ENCODE measurements around the gene CCAR1. TPM values are rescaled to one million over a fixed set of nuclear protein-coding genes. Genes with fewer than 3 reads are reported as not detected.
"Not testable (repeated sequence)": the region's sequence is repeated elsewhere in the genome, so short reads cannot be mapped to it uniquely, and the experiment has no call there.

CCAR1 gene
- total and polyA plus RNA-seq, 10 of the 15 experiments (the other 5 are each of a cell fraction or from before 2014, with no cell fraction given): 35.5 to 124 (median 79.0) TPM

- TF ChIP-seq, protein P1, sequence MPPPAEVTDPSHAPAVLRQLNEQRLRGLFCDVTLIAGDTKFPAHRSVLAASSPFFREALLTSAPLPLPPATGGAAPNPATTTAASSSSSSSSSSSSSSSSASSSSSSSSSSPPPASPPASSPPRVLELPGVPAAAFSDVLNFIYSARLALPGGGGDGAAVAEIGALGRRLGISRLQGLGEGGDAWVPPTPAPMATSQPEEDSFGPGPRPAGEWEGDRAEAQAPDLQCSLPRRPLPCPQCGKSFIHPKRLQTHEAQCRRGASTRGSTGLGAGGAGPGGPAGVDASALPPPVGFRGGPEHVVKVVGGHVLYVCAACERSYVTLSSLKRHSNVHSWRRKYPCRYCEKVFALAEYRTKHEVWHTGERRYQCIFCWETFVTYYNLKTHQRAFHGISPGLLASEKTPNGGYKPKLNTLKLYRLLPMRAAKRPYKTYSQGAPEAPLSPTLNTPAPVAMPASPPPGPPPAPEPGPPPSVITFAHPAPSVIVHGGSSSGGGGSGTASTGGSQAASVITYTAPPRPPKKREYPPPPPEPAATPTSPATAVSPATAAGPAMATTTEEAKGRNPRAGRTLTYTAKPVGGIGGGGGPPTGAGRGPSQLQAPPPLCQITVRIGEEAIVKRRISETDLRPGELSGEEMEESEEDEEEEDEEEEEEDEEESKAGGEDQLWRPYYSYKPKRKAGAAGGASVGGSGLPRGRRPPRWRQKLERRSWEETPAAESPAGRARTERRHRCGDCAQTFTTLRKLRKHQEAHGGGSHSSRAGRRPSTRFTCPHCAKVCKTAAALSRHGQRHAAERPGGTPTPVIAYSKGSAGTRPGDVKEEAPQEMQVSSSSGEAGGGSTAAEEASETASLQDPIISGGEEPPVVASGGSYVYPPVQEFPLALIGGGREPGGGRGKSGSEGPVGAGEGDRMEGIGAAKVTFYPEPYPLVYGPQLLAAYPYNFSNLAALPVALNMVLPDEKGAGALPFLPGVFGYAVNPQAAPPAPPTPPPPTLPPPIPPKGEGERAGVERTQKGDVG (CRISPR knock-in tag; IDR thresholded peaks at IDR 0.05): no peak
Observed at GRCh38 chr10:68759967-68760366, 38.9 kb downstream of the CCAR1 start (continued).

DNA sequence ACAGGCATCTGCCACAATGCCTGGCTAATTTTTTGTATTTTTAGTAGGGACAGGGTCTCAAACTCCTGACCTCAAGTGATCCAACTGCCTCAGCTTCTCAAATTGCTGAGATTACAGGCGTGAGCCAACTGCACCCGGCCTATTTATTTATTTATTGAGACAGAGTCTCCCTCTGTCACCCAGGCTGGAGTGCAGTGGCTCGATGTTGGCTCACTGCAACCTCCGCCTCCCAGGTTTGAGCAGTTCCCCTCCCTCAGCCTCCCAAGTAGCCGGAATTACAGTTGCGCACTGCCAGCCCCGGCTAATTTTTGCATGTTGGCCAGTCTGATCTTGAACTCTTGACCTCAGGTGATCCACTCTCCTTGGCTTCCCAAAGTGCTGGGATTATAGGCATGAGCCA is 46.4 kb downstream of the CCAR1 start:
- intact Hi-C loops (cut with micrococcal nuclease; ENCODE audit: unreplicated experiment); H3K27ac ChIP-seq (ENCODE audit: control insufficient read depth, insufficient read depth); H3K4me1 ChIP-seq (ENCODE audit: control insufficient read depth, insufficient read depth, low read length); H3K4me3 ChIP-seq; RAD21 ChIA-PET (ENCODE audit: unreplicated experiment); H3K9ac ChIP-seq (ENCODE audit: control insufficient read depth, insufficient read depth, low read length); H3K79me2 ChIP-seq (ENCODE audit: control insufficient read depth, insufficient read depth, low read length); FAIRE-seq; H3K9me3 ChIP-seq (replicated peaks; ENCODE audit: control insufficient read depth, insufficient read depth, low read length); H2AFZ ChIP-seq (ENCODE audit: control insufficient read depth, low read depth, low read length); H3K4me2 ChIP-seq (ENCODE audit: control insufficient read depth, insufficient read depth); DNase-seq (ENCODE audit: low read depth, low spot score); ATAC-seq; H4K20me1 ChIP-seq (ENCODE audit: control insufficient read depth, insufficient read depth); BruUV-seq (replicated peaks); CTCF ChIA-PET; H3K27me3 ChIP-seq (replicated peaks in 1 of 2; ENCODE audit: control insufficient read depth in 2 of 2, insufficient read depth in 2 of 2, low read length in 1 of 2); SMC1A ChIA-PET (ENCODE audit: uncharacterized antibody, unreplicated experiment); in situ Hi-C loops (cut with MboI): not testable (repeated sequence)
- H3K36me3 ChIP-seq (ENCODE audit: control insufficient read depth in 2 of 2, insufficient read depth in 2 of 2, low read length in 1 of 2): peaks cover 11 to 22% of the 10 kb centered on the region in 2 experiments
- WGBS (ENCODE audit: insufficient coverage, insufficient replicate concordance, low lambda C conversion rate, missing lambda C conversion rate): 95% methylated on average over 7 of the region's 7 CpGs
- POLR2A ChIA-PET: interaction anchor here (0.5 kb wide), 1 partner anchor 22 kb away, joined by 4 read pairs; no protein-coding TSS in a partner anchor
